Mesodermal cell (in vitro differentiated cells): ENCODE results near the gene MAGI1.

Experiments used
- H3K27ac ChIP-seq: 2 replicates; pipeline ENCODE4 v1.7.0; 2013; ENCODE audit warnings: mild to moderate bottlenecking, low read depth, low read length, moderate library complexity; ENCODE audit not compliant: severe bottlenecking
- H3K36me3 ChIP-seq: 2 replicates; pipeline ENCODE4 v1.7.1; 2013; ENCODE audit warnings: mild to moderate bottlenecking, low read length, moderate library complexity; ENCODE audit not compliant: control insufficient read depth, insufficient read depth
- H3K4me1 ChIP-seq: one replicate; pipeline ENCODE4 v1.7.1; 2013; ENCODE audit warnings: mild to moderate bottlenecking, low read length; ENCODE audit not compliant: insufficient read depth, control insufficient read depth, poor library complexity, severe bottlenecking
- H3K4me3 ChIP-seq: 2 replicates; pipeline ENCODE4 v1.7.0; 2013; ENCODE audit warnings: low read length, control low read depth, mild to moderate bottlenecking; ENCODE audit not compliant: insufficient read depth, poor library complexity, severe bottlenecking; ENCODE audit errors: extremely low read depth
- H3K9me3 ChIP-seq: 2 replicates; pipeline ENCODE4 v1.7.1; 2013; ENCODE audit warnings: mild to moderate bottlenecking, low read length, moderate library complexity; ENCODE audit not compliant: control insufficient read depth
- WGBS, 2 experiments: methylation state at CpG; one replicate each; pipeline ENCODE4 v1.1.5; 2013; ENCODE audit warnings: missing lambda C conversion rate in 2 of 2; ENCODE audit not compliant: insufficient coverage in 2 of 2; 5-methylcytosine and 5-hydroxymethylcytosine counted together

The MAGI1 gene

DNA sequence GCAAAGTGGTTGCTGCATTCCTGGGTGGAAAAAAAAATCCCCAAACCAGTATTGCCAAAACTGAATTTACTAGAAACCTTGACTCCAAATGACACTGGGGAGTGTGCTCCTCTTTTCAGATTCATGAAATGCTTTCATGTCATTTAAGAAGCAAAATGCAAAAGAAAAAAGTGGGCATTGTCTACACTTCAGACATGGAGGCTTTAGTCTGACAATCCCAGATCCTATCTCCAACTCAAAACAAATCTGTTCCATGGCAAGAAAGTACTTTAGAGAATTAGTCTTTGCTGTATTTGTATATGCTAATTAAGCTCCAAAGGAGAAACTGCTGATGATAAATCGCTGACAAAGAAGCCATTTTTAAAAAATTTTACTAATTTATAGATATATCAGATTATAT lies 366.7 kb downstream of the MAGI1 start:
- no peak overlapping the region for H3K4me3 ChIP-seq
- WGBS, 2 experiments: no CpG with 5 or more reads among the region's 1 CpG
- no peaks in the 10 kb centered on the region for H3K36me3 ChIP-seq

GRCh38 chr3:65671004-65671403 lies 367.7 kb downstream of the MAGI1 start:
- Histone ChIP-seq H3K4me1 (peaks cover 38% of the 10 kb centered on the region), H3K27ac (no peak overlapping the region), H3K4me3 (no peak overlapping the region), H3K36me3 (no peaks in the 10 kb centered on the region), H3K9me3 (no peaks in the 10 kb centered on the region)
- 64% methylated on average over 3 of the region's 3 CpGs for WGBS, 2 experiments

More for the DNA sequence above, 366.7 kb downstream of the MAGI1 start:
- Histone ChIP-seq H3K9me3 (no peaks in the 10 kb centered on the region), H3K27ac (no peak overlapping the region), H3K4me1 (peaks cover 28% of the 10 kb centered on the region)

DNA sequence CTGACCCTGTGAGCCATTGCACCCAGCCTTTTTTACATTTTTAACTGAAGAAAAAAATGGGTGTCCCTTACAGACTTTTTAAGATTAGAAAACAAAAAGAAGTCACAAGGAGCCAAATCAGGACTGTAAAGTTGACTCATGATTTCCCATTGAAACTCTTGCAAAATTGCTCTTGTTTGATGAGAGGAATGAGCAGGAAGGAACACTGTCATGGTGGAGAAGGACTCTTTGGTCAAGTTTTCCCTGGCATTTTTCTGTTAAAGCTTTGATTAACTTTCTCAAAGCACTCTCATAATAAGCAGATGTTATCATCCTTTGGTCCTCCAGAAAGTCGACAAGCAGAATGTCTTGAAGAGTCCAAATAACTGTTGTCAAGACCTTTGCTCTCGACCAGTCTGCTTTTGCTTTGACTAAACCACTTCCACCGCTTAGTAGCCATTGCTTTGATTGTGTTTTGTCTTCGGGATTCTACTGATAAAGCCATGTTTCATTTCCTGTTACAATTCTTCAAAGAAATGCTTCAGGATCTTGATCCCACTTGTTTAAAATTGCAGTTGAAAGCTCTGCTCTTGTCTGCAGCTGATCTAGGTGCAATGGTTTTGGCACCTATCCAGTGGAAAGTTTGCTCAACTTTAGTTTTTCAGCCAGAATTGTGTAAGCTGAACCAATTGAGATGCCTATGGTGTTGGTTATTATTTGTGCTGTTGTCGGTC lies 369.4 kb downstream of the MAGI1 start:
- H3K9me3 ChIP-seq: no peaks in the 10 kb centered on the region
- 55 to 56% methylated on average over 2 to 4 of the region's 5 CpGs for WGBS, 2 experiments
- no peak overlapping the region for H3K4me3 ChIP-seq
- no peaks in the 10 kb centered on the region for H3K36me3 ChIP-seq
- H3K27ac ChIP-seq: peak overlapping the region; percentile 69
- peaks cover 40% of the 10 kb centered on the region for H3K4me1 ChIP-seq

DNA sequence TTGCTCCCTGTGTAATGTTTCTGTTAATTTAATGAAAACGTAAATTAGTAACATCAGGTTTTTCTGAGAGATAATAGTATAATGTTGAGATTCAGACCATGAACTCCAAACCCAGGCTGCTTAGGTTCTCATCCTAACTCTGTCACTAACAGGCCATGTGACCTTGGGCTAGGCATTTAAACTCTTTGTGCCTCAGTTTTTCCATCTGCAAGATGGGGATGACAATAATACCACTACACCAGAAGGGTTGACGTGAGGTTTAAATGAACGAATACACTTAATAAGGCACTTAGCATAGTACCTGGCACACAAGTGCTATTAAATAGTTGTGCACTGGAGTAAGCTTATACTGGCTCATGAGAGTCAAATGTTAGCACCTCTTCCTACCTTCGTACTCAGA lies 370.8 kb downstream of the MAGI1 start:
- H3K4me1 ChIP-seq: peaks cover 40% of the 10 kb centered on the region
- no peak overlapping the region for H3K4me3 ChIP-seq
- no peaks in the 10 kb centered on the region for H3K9me3 ChIP-seq
- H3K36me3 ChIP-seq: no peaks in the 10 kb centered on the region
- WGBS, 2 experiments: 100% methylated on average over 2 of the region's 4 CpGs; no CpG with 5 or more reads in 1 of the 2 experiments
- no peak overlapping the region for H3K27ac ChIP-seq

DNA sequence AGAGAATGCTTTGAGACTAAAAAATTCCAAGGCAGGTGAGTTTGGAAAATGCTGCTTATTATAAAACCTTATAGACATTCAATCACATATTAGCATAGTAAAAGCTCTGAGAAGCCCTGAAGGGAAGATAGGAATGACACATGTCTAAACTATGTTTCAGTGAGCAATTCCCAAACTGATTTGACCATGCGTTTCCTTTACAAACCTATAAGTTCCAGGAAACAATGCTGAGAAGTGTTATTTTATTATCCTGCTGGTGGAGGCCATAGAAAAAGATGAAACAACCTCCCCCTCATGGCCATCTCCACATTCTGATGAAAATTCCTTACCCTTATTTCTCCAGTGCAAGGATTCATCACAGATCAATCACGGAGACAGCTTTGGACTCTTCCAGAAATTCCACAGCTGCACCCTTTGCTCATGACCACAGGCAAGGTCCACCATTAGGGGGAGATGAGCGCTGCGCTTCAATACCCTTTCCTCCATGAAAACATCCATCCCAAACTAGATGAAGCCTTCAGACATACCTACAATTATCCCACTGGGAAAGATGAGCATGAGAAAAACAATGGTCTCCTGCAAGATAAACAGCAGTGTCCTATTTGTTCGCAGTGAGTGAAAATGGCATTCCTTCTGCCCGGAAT lies 372.1 kb downstream of the MAGI1 start:
- 76 to 90% methylated on average over 1 to 5 of the region's 6 CpGs for WGBS, 2 experiments

GRCh38 chr3:65665915-65666314 lies 372.8 kb downstream of the MAGI1 start:
- Histone ChIP-seq H3K27ac (no peak overlapping the region), H3K36me3 (no peaks in the 10 kb centered on the region)
- WGBS, 2 experiments: 86% methylated on average over 1 of the region's 2 CpGs; no CpG with 5 or more reads in 1 of the 2 experiments

More for the DNA sequence above, 372.1 kb downstream of the MAGI1 start:
- peaks cover 29% of the 10 kb centered on the region for H3K4me1 ChIP-seq
- no peaks in the 10 kb centered on the region for H3K36me3 ChIP-seq
- H3K4me3 ChIP-seq: no peak overlapping the region
- no peaks in the 10 kb centered on the region for H3K9me3 ChIP-seq
- no peak overlapping the region for H3K27ac ChIP-seq

DNA sequence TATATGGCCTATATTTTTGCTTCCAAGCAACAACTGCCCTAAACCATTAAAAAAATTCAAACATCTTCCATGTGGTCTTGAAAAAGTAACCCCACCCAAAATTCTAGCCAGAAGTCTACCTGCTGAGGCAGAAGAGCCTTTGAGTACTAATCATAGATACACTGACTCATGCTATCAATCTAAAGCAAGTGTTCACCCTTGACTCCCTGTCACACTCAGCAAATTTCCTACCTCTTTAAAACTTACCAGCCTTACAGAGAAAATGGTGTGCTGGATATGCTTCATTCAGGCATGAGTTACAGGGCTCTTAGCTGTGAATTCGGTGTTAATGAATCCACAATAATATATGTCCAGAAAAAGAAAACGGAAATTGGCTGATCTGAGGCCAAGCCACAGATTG lies 373.8 kb downstream of the MAGI1 start:
- Histone ChIP-seq H3K9me3 (no peaks in the 10 kb centered on the region), H3K36me3 (no peaks in the 10 kb centered on the region), H3K4me1 (peaks cover 23% of the 10 kb centered on the region), H3K27ac (no peak overlapping the region), H3K4me3 (no peak overlapping the region)
- 88% methylated on average over 1 of the region's 2 CpGs; no CpG with 5 or more reads in 1 of the 2 experiments for WGBS, 2 experiments

More at GRCh38 chr3:65665915-65666314, 372.8 kb downstream of the MAGI1 start:
- H3K9me3 ChIP-seq: no peaks in the 10 kb centered on the region
- peaks cover 28% of the 10 kb centered on the region for H3K4me1 ChIP-seq
- H3K4me3 ChIP-seq: no peak overlapping the region

DNA sequence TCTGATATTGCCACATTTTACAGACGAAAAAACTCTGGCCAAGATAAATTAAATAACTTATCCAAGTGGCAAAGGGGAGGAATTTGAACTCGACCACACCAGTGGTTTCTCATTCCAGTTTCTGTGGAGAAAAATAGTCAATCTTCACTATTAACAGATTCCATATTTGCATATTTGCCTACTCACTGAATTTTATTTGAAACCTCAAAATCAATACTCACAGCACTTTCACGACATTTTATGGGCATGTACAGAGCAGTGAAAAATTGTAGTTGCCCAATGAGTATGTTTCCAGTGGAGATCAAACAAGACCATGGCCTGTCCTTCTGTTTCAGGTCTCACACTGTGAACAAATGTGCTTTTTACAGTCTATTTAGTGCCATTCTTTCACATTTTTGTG lies 374.3 kb downstream of the MAGI1 start:
- Histone ChIP-seq H3K4me1 (peaks cover 18% of the 10 kb centered on the region), H3K36me3 (no peaks in the 10 kb centered on the region), H3K9me3 (no peaks in the 10 kb centered on the region), H3K27ac (no peak overlapping the region), H3K4me3 (no peak overlapping the region)
- WGBS, 2 experiments: 100% methylated on average over 1 of the region's 3 CpGs; no CpG with 5 or more reads in 1 of the 2 experiments

- Histone ChIP-seq H3K4me3 (no peak overlapping the region), H3K36me3 (no peaks in the 10 kb centered on the region), H3K27ac (no peak overlapping the region), H3K4me1 (peaks cover 13% of the 10 kb centered on the region), H3K9me3 (no peaks in the 10 kb centered on the region)
- 67% methylated on average over 3 of the region's 3 CpGs for WGBS, 2 experiments
Measured at GRCh38 chr3:65662095-65662494, 376.6 kb downstream of the MAGI1 start.

DNA sequence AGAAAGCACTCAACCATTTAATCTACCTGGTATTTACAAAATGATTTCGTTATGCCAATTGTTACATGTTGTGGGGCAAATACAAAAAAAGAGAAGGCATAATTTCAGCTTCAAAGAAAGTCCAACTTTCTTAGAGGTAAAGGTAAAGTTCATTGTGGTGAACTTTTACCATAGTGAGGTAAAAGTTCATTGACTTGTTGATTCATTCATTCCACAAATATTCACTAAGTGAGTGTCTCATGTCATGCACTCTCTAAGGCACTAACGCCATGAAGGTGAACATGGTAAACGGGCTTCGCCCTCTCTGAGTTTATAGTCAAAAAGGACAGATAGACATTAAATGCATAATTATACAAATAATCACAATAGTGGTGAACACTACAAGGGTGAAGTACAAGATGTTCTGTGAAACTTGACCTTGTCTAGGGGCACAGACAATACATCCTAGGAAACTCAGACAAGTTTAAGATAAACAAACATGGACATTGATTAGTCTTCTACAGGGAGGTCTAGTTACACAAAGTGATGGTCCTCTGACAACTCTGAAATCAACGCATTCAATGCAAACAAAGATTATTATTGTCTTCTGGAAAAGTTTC lies 378.6 kb downstream of the MAGI1 start:
- no peaks in the 10 kb centered on the region for H3K9me3 ChIP-seq
- no peak overlapping the region for H3K27ac ChIP-seq
- H3K4me3 ChIP-seq: no peak overlapping the region
- H3K4me1 ChIP-seq: no peaks in the 10 kb centered on the region
- WGBS, 2 experiments: no CpG with 5 or more reads among the region's 5 CpGs
- no peaks in the 10 kb centered on the region for H3K36me3 ChIP-seq
